ENCODE data around the gene BAIAP2. TPM values are rescaled to one million over a fixed set of nuclear protein-coding genes. Genes with fewer than 3 reads are reported as not detected.

BAIAP2 gene
- total and polyA plus RNA-seq, 2 of the 13 experiments (the other 11 are each of a cell fraction or from before 2014, with no cell fraction given) = 22.5 to 24.0 TPM

- TF ChIP-seq, protein P1, sequence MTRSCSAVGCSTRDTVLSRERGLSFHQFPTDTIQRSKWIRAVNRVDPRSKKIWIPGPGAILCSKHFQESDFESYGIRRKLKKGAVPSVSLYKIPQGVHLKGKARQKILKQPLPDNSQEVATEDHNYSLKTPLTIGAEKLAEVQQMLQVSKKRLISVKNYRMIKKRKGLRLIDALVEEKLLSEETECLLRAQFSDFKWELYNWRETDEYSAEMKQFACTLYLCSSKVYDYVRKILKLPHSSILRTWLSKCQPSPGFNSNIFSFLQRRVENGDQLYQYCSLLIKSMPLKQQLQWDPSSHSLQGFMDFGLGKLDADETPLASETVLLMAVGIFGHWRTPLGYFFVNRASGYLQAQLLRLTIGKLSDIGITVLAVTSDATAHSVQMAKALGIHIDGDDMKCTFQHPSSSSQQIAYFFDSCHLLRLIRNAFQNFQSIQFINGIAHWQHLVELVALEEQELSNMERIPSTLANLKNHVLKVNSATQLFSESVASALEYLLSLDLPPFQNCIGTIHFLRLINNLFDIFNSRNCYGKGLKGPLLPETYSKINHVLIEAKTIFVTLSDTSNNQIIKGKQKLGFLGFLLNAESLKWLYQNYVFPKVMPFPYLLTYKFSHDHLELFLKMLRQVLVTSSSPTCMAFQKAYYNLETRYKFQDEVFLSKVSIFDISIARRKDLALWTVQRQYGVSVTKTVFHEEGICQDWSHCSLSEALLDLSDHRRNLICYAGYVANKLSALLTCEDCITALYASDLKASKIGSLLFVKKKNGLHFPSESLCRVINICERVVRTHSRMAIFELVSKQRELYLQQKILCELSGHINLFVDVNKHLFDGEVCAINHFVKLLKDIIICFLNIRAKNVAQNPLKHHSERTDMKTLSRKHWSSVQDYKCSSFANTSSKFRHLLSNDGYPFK (CRISPR knock-in tag; IDR thresholded peaks at IDR 0.05; ENCODE audit: borderline replicate concordance) = peak; percentile 73; the same call in 1 of the 2 replicates
- TF ChIP-seq BCL6 (CRISPR knock-in tag; IDR thresholded peaks at IDR 0.05) (peak; percentile 85), JARID2 (CRISPR knock-in tag; IDR thresholded peaks at IDR 0.05; ENCODE audit: insufficient replicate concordance) (peak; percentile 47), ZSCAN21 (CRISPR knock-in tag; IDR thresholded peaks at IDR 0.05; ENCODE audit: borderline replicate concordance) (peak; percentile 91), KLF16 (CRISPR knock-in tag; IDR thresholded peaks at IDR 0.05) (peak in 1 of 2 experiments; percentile 99; a peak in 3 of 4 replicates), MTF2 (CRISPR knock-in tag; IDR thresholded peaks at IDR 0.05; ENCODE audit: borderline replicate concordance) (no peak), ZNF432 (CRISPR knock-in tag; IDR thresholded peaks at IDR 0.05; ENCODE audit: borderline replicate concordance) (no peak), ARID3A (IDR thresholded peaks at IDR 0.05; ENCODE audit: low read depth, low read length) (no peak), ZSCAN30 (CRISPR knock-in tag; IDR thresholded peaks at IDR 0.05) (no peak), ZFY (CRISPR knock-in tag; IDR thresholded peaks at IDR 0.05) (peak; percentile 87), GATAD1 (CRISPR knock-in tag; IDR thresholded peaks at IDR 0.05) (peak; percentile 80), TFDP1 (CRISPR knock-in tag; IDR thresholded peaks at IDR 0.05; ENCODE audit: borderline replicate concordance) (peak; percentile 95), MAZ (IDR thresholded peaks at IDR 0.05; ENCODE audit: borderline replicate concordance, low read depth, low read length) (no peak; the same call in 1 of the 2 replicates), MAZ (CRISPR knock-in tag; IDR thresholded peaks at IDR 0.05; ENCODE audit: low read depth) (peak; percentile 97), ZNF790 (CRISPR knock-in tag; IDR thresholded peaks at IDR 0.05; ENCODE audit: borderline replicate concordance) (peak; percentile 62; the same call in 1 of the 2 replicates), ZBTB37 (CRISPR knock-in tag; IDR thresholded peaks at IDR 0.05) (peak; percentile 77), ZNF335 (CRISPR knock-in tag; IDR thresholded peaks at IDR 0.05) (0 out of 2 replicates have a peak, but pooled peaks have one; percentile 84), SOX5 (CRISPR knock-in tag; IDR thresholded peaks at IDR 0.05; ENCODE audit: borderline replicate concordance) (peak; percentile 85; the same call in 1 of the 2 replicates)
- TF ChIP-seq, protein P2, sequence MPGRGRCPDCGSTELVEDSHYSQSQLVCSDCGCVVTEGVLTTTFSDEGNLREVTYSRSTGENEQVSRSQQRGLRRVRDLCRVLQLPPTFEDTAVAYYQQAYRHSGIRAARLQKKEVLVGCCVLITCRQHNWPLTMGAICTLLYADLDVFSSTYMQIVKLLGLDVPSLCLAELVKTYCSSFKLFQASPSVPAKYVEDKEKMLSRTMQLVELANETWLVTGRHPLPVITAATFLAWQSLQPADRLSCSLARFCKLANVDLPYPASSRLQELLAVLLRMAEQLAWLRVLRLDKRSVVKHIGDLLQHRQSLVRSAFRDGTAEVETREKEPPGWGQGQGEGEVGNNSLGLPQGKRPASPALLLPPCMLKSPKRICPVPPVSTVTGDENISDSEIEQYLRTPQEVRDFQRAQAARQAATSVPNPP (CRISPR knock-in tag; IDR thresholded peaks at IDR 0.05) = peak; percentile 57; the same call in 1 of the 2 replicates
Measured at GRCh38 chr17:81083125-81083765, 48.3 kb downstream of the BAIAP2 start (continued).
